ENCODE results near the gene SYT10.
"Not testable (repeated sequence)": the region's sequence is repeated elsewhere in the genome, so short reads cannot be mapped to it uniquely, and the experiment has no call there.

The SYT10 gene

GRCh38 chr12:33331961-33332398 lies 107.6 kb downstream of the SYT10 start:
- DNase-seq = not testable (repeated sequence)

- no peak for DNase-seq
Observed at GRCh38 chr12:33330940-33331339, 108.7 kb downstream of the SYT10 start.

Data from stimulated activated CD4-positive, alpha-beta T cell treated with anti-CD3 and anti-CD28 coated beads, Interleukin-2, amount 100 ng/mL, for 24 hours (primary cell).